NCI-H187 (cell line): ENCODE data around the gene TWF2.
"Not testable (repeated sequence)": the region's sequence is repeated elsewhere in the genome, so short reads cannot be mapped to it uniquely, and the experiment has no call there.

ENCODE experiments used
- DNase-seq, 2 experiments: peaks; one replicate each; lab custom pipeline; 2025; lab: John Stamatoyannopoulos, UW

Gene TWF2

GRCh38 chr3:52238761-52239701 lies at the start of gene TWF2:
TSS of gene TWF2 (minus strand) at chr3:52239158. CDS start at chr3:52239016, 142 bp downstream.
- no peak for DNase-seq

- no peak for DNase-seq
Observed at GRCh38 chr3:52288674-52289073, 49.7 kb upstream of the TWF2 start.

- no peak for DNase-seq
Observed at GRCh38 chr3:52286777-52287110, 47.8 kb upstream of the TWF2 start.

- not testable (repeated sequence) for DNase-seq
Observed at GRCh38 chr3:52284051-52284450, 45.1 kb upstream of the TWF2 start.

GRCh38 chr3:52283306-52283705 lies 44.3 kb upstream of the TWF2 start:
- DNase-seq, result no peak

- no peak for DNase-seq
Observed at GRCh38 chr3:52281981-52282801, 43.2 kb upstream of the TWF2 start.

GRCh38 chr3:52280050-52280461 lies 41.1 kb upstream of the TWF2 start:
- DNase-seq, result no peak

GRCh38 chr3:52279596-52279995 lies 40.6 kb upstream of the TWF2 start:
- DNase-seq, result no peak

- DNase-seq, result peak; percentile 46 to 81
Observed at GRCh38 chr3:52278510-52279069, 39.6 kb upstream of the TWF2 start, which contains the start of gene WDR82. TSS of gene WDR82 (minus strand) at chr3:52278649. CDS start at chr3:52278361, 288 bp downstream.

GRCh38 chr3:52277972-52278509 lies 39.1 kb upstream of the TWF2 start:
- DNase-seq, result peak in 1 of 2 experiments; percentile 21

- no peak for DNase-seq
Observed at GRCh38 chr3:52277071-52277964, 38.4 kb upstream of the TWF2 start.

- DNase-seq, result not testable (repeated sequence)
Observed at GRCh38 chr3:52274781-52275180, 35.8 kb upstream of the TWF2 start.

- DNase-seq, result no peak
Observed at GRCh38 chr3:52272831-52273230, 33.9 kb upstream of the TWF2 start.

- DNase-seq, result not testable (repeated sequence)
Observed at GRCh38 chr3:52272172-52272571, 33.2 kb upstream of the TWF2 start.

- no peak for DNase-seq
Observed at GRCh38 chr3:52270252-52270754, 31.3 kb upstream of the TWF2 start.

GRCh38 chr3:52269776-52270175 lies 30.8 kb upstream of the TWF2 start:
- DNase-seq, result no peak

- no peak for DNase-seq
Observed at GRCh38 chr3:52268036-52268435, 29.1 kb upstream of the TWF2 start.

- DNase-seq, result no peak
Observed at GRCh38 chr3:52265387-52265786, 26.4 kb upstream of the TWF2 start.

- DNase-seq, result no peak
Observed at GRCh38 chr3:52262447-52262846, 23.5 kb upstream of the TWF2 start.

GRCh38 chr3:52259448-52259847 lies 20.5 kb upstream of the TWF2 start:
- DNase-seq, result no peak

- DNase-seq, result no peak
Observed at GRCh38 chr3:52259035-52259434, 20.1 kb upstream of the TWF2 start.
